ENCODE measurements around the gene TDG. TPM values are rescaled to one million over a fixed set of nuclear protein-coding genes. Genes with fewer than 3 reads are reported as not detected.
A peak's percentile ranks its signal among the peaks of the same experiment; 100 is the strongest.

TDG gene
- total RNA-seq, result 11.3 TPM
- long read RNA-seq, transcript TDG-202 (10 exons, 3,251 nt), result major isoform, 9 of 13 reads
- long read RNA-seq, partial matches to known transcripts, result 0 of 13 reads
- long read RNA-seq, other reads (novel, unspliced or antisense), result 3 of 13 reads

DNA sequence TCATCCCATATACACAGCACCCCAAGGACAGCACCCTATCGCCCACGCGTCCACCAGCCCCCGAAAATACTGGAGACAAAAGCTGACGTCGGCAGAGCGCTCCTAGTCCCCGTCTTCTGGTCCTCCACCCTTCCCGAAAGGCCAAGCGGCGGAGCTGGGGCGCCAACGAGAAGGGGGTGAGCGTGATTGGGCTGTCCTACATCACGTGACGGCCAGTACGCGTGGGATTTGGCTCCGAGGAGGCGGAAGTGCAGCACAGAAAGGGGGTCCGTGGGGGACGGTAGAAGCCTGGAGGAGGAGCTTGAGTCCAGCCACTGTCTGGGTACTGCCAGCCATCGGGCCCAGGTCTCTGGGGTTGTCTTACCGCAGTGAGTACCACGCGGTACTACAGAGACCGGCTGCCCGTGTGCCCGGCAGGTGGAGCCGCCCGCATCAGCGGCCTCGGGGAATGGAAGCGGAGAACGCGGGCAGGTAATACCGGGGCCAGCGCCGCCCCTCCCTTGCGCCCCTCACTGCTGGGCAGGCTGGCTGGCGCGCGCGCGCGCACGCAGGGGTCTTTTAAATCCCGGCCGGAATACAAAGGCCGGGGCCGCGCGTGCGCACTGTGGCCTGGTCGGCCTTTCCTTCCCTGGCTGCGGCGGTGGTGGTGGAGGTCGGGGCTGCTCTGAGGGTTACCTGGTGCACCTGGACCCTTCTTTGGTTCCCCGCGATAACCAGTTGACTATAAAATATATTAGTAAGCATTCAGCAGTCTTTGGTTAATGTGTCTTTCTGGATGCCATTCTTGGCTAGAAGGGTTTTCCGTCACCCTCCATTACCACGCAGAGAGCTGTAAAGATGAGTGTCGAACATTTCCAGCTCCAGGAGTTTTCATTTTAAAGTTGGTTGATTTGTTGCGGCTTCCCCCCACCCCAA is at the start of gene TDG:
TDG (plus strand) TSS at position 283 of the 915 bp plus-strand sequence; CDS start at position 449, 166 bp downstream.
- peak within 1 kb of the TSS; percentile 95 for H3K27ac ChIP-seq (replicated peaks)
- no peaks in the 10 kb centered on the region for H3K36me3 ChIP-seq
- H3K9me3 ChIP-seq (replicated peaks), result no peaks in the 10 kb centered on the region
- H3K4me3 ChIP-seq, result peak within 1 kb of the TSS; percentile 80
- H3K27me3 ChIP-seq (ENCODE audit: low read depth), result no peaks in the 10 kb centered on the region
- DNase-seq, result peak; percentile 97
- TF ChIP-seq CTCF (IDR thresholded peaks at IDR 0.05; ENCODE audit: borderline replicate concordance), result peak; percentile 17
- H3K4me1 ChIP-seq, result peaks cover 74% of the 10 kb centered on the region
- intact Hi-C loops (cut with micrococcal nuclease), result loop anchor here (10.0 kb wide), 1 partner anchor 99 kb away; the partner anchor contains the start of gene HCFC2

- no peaks in the 10 kb centered on the region for H3K4me1 ChIP-seq
- TF ChIP-seq CTCF (IDR thresholded peaks at IDR 0.05; ENCODE audit: borderline replicate concordance), result no peak
- DNase-seq, result no peak
- H3K4me3 ChIP-seq, result no peak overlapping the region
- intact Hi-C loops (cut with micrococcal nuclease), result no loop called here
- no peaks in the 10 kb centered on the region for H3K27me3 ChIP-seq (ENCODE audit: low read depth)
- H3K27ac ChIP-seq (replicated peaks), result no peak overlapping the region
- H3K36me3 ChIP-seq, result no peaks in the 10 kb centered on the region
- peaks cover 16% of the 10 kb centered on the region for H3K9me3 ChIP-seq (replicated peaks)
These were observed 47.8 kb upstream of the TDG start for GRCh38 chr12:103917873-103918272.

DNA sequence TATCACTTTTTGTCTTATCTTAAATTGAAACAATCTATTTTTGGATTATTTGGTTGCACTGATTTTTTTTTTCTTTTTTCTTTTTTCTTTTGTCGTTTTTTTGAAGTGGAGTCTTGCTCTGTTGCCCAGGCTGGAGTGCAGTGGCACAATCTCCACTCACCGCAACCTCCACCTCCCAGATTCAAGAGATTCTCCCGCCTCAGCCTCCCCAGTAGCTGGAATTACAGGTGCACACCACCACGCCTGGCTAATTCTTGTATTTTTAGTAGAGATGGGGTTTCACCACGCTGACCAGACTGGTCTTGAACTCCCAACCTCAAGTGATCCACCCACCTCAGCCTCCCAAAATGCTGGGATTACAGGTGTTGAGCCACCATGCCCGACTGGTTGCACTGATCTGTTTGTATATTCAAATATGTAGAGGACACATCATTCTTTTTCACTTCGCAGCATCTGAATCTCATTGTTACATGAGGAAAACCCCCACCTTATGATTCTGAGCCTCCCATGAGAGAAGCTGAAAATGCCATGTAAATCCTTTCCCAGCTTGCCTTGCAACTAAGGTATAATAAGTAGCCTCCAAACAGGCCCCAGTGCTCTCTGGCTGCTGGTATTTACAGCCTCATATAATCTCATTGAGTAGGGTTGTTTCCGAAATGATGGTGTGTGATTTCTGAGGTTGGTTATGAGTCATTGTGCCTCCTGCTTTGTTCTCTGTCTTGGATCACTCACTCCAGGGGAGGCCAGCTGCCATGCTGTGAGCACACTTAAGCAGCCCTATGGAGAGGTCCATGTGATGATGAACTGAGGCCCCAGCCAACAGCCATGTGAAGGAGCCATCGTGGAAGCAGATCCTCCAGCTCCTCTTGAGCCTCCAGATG is 40.7 kb upstream of the TDG start:
- DNase-seq, result no peak
- intact Hi-C loops (cut with micrococcal nuclease), result no loop called here
- no peak for TF ChIP-seq CTCF (IDR thresholded peaks at IDR 0.05; ENCODE audit: borderline replicate concordance)
- no peaks in the 10 kb centered on the region for H3K9me3 ChIP-seq (replicated peaks)
- no peak overlapping the region for H3K27ac ChIP-seq (replicated peaks)
- no peaks in the 10 kb centered on the region for H3K36me3 ChIP-seq
- H3K4me3 ChIP-seq, result no peak overlapping the region
- H3K4me1 ChIP-seq, result peaks cover 20% of the 10 kb centered on the region
- no peaks in the 10 kb centered on the region for H3K27me3 ChIP-seq (ENCODE audit: low read depth)

GRCh38 chr12:103928682-103929045 is 37.0 kb upstream of the TDG start:
- TF ChIP-seq CTCF (IDR thresholded peaks at IDR 0.05; ENCODE audit: borderline replicate concordance), result no peak
- DNase-seq, result peak; percentile 24
- H3K4me1 ChIP-seq, result peaks cover 54% of the 10 kb centered on the region
- H3K4me3 ChIP-seq, result peak overlapping the region; percentile 86
- H3K27ac ChIP-seq (replicated peaks), result peak overlapping the region; percentile 94
- intact Hi-C loops (cut with micrococcal nuclease), result no loop called here
- no peaks in the 10 kb centered on the region for H3K9me3 ChIP-seq (replicated peaks)
- peaks cover 22% of the 10 kb centered on the region for H3K36me3 ChIP-seq
- no peaks in the 10 kb centered on the region for H3K27me3 ChIP-seq (ENCODE audit: low read depth)

GRCh38 chr12:103929046-103929783 is 36.5 kb upstream of the TDG start:
- peak; percentile 80 for DNase-seq
- H3K36me3 ChIP-seq, result peaks cover 28% of the 10 kb centered on the region
- peak overlapping the region; percentile 86 for H3K4me3 ChIP-seq
- no peak for TF ChIP-seq CTCF (IDR thresholded peaks at IDR 0.05; ENCODE audit: borderline replicate concordance)
- peaks cover 60% of the 10 kb centered on the region for H3K4me1 ChIP-seq
- no peaks in the 10 kb centered on the region for H3K27me3 ChIP-seq (ENCODE audit: low read depth)
- intact Hi-C loops (cut with micrococcal nuclease), result no loop called here
- peak overlapping the region; percentile 94 for H3K27ac ChIP-seq (replicated peaks)
- no peaks in the 10 kb centered on the region for H3K9me3 ChIP-seq (replicated peaks)

Data from left ventricle myocardium inferior (tissue), 1 donor.